HepG2 (cell line): ENCODE results near the gene ABCA3. TPM values are rescaled to one million over a fixed set of nuclear protein-coding genes. Genes with fewer than 3 reads are reported as not detected.

Source experiments
- ATAC-seq: fragments of 200-7000 bp; cut with Tn5 transposase; 3 replicates; pipeline ENCODE4 v1.9.1; 2020; ENCODE audit warnings: mild to moderate bottlenecking, moderate library complexity
- BruUV-seq: library from RNA; stranded (reverse); fragments of 400-500 nt; replicated peaks from 2 replicates; lab custom pipeline; 2021; lab: Mats Ljungman, UMichigan
- CTCF ChIA-PET: fragments of 300-600 bp; formaldehyde crosslinking; extraction: SDS; loops from one replicate; lab custom pipeline; 2021; ENCODE audit warnings: low total read pairs, inconsistent platforms, low intra/inter-chr PET ratio; lab: Yijun Ruan, JAX
- POLR2A ChIA-PET: fragments of 350-600 bp; sonication (Branson Sonifier 250); formaldehyde crosslinking; loops from one replicate; lab custom pipeline; 2020; ENCODE audit warnings: antibody characterized with exemption, inconsistent platforms; lab: Yijun Ruan, JAX
- DNase-seq: peaks from one replicate; pipeline ENCODE4 v3.0.0-alpha.2; 2015; ENCODE audit warnings: low spot score
- FAIRE-seq: peaks from 3 replicates; lab custom pipeline; 2011; peaks lifted over from hg19 to GRCh38; lab: Jason Lieb, UNC
- H2AFZ ChIP-seq: one replicate; pipeline ENCODE4 v1.6.1; 2011; ENCODE audit warnings: low read length, inconsistent platforms
- H3K27ac ChIP-seq: fragments of 300-600 bp; 3 replicates; pipeline ENCODE4 v1.8.0; 2011; ENCODE audit warnings: mixed run types, mild to moderate bottlenecking, mixed read lengths, low read length, inconsistent platforms; ENCODE audit not compliant: insufficient read depth; ENCODE audit errors: extremely low read length
- H3K27me3 ChIP-seq, 2 experiments: fragments of 200-600 bp in 1 of 2; 2 replicates in 1 of 2; 3 replicates in 1 of 2; pipeline versions ENCODE4 v1.6.0 to v1.8.0; 2011; ENCODE audit warnings: low read length in 2 of 2, mild to moderate bottlenecking in 2 of 2, moderate library complexity in 2 of 2, inconsistent platforms in 1 of 2; ENCODE audit not compliant: insufficient read depth in 2 of 2, control insufficient read depth in 1 of 2
- H3K36me3 ChIP-seq, 2 experiments: fragments of 200-600 bp in 1 of 2; replicated peaks in 1 of 2; 2 replicates in 1 of 2; 3 replicates in 1 of 2; pipeline versions ENCODE4 v1.5.1 to v1.8.0; 2011; ENCODE audit warnings: low read length in 2 of 2, inconsistent platforms in 1 of 2; ENCODE audit not compliant: insufficient read depth in 2 of 2, control insufficient read depth in 1 of 2
- H3K4me1 ChIP-seq: 2 replicates; pipeline ENCODE4 v1.5.1; 2012; ENCODE audit warnings: low read length, inconsistent platforms; ENCODE audit not compliant: insufficient read depth
- H3K4me2 ChIP-seq: 2 replicates; pipeline ENCODE4 v1.6.0; 2011; ENCODE audit warnings: low read depth, low read length, inconsistent platforms
- H3K4me3 ChIP-seq, 3 experiments: fragments of 200-600 bp in 1 of 3; sonication (generic), shearing (Covaris generic) in 1 of 3; replicated peaks in 1 of 3; 2 replicates each; pipeline ENCODE4 v1.5.1; 2011 to 2016; ENCODE audit warnings: low read length in 3 of 3, inconsistent platforms in 2 of 3, low read depth in 2 of 3, mild to moderate bottlenecking in 2 of 3, control low read depth in 1 of 3, mixed read lengths in 1 of 3; ENCODE audit not compliant: insufficient read depth in 1 of 3
- H3K79me2 ChIP-seq: one replicate; pipeline ENCODE4 v1.6.1; 2011; ENCODE audit warnings: low read length, inconsistent platforms; ENCODE audit not compliant: insufficient read depth
- H3K9ac ChIP-seq: 2 replicates; pipeline ENCODE4 v1.6.0; 2011; ENCODE audit warnings: mild to moderate bottlenecking, low read depth, low read length, inconsistent platforms; ENCODE audit not compliant: insufficient read depth
- H3K9me3 ChIP-seq: 2 replicates; pipeline ENCODE4 v1.5.1; 2012; ENCODE audit warnings: mild to moderate bottlenecking, low read length
- H4K20me1 ChIP-seq: 2 replicates; pipeline ENCODE4 v1.6.0; 2011; ENCODE audit warnings: inconsistent platforms, mild to moderate bottlenecking, low read length, moderate library complexity; ENCODE audit not compliant: insufficient read depth
- DMAP1 ChIP-seq: IDR thresholded peaks from 2 replicates; pipeline ENCODE4 v1.6.1; 2016
- GMEB2 ChIP-seq: IDR thresholded peaks from 2 replicates; pipeline ENCODE4 v1.6.1; 2016; ENCODE audit warnings: missing biosample characterization, missing genetic modification reagents, low read depth
- KDM3A ChIP-seq: IDR thresholded peaks from 2 replicates; pipeline ENCODE4 v1.6.1; 2018; ENCODE audit warnings: low read depth, missing compliant biosample characterization
- NR2C2 ChIP-seq: sonication (generic); formaldehyde crosslinking; IDR thresholded peaks from 2 replicates; pipeline ENCODE4 v1.4.0; 2020; ENCODE audit warnings: missing genetic modification reagents, mild to moderate bottlenecking, moderate library complexity, borderline replicate concordance
- ONECUT2 ChIP-seq: sonication (generic); formaldehyde crosslinking; IDR thresholded peaks from 2 replicates; pipeline ENCODE4 v1.4.0; 2020; ENCODE audit warnings: missing genetic modification reagents
- YEATS2 ChIP-seq: sonication (generic); formaldehyde crosslinking; IDR thresholded peaks from 2 replicates; pipeline ENCODE4 v1.4.0; 2020; ENCODE audit warnings: missing genetic modification reagents, borderline replicate concordance
- WGBS: methylation state at CpG from one replicate; pipeline ENCODE4 v1.1.6; 2017; ENCODE audit warnings: low lambda C conversion rate; 5-methylcytosine and 5-hydroxymethylcytosine counted together
- in situ Hi-C: cut with HindIII; loops from 2 replicates; pipeline ENCODE4 v1.10.0; 2017; ENCODE audit warnings: low pct_unique_long_range_greater_than_20kb; ENCODE audit not compliant: extremely low pct_ligation_motif_present
- intact Hi-C: fragments of 100-400 bp; cut with micrococcal nuclease; formaldehyde crosslinking; loops from one replicate; pipeline ENCODE4 v1.10.0; 2022; ENCODE audit not compliant: unreplicated experiment
- polyA plus RNA-seq, 8 experiments: library from polyadenylated mRNA; depleted of rRNA in 3 of 8; stranded (reverse) in 7 of 8; unstranded in 1 of 8; fragments of >200 nt; fragmentation: Illumina TruSeq in 4 of 8; extraction: Trizol in 4 of 8; gene quantifications; 2 replicates each; pipeline versions ENCODE4 v1.2.1 to v1.2.3, GENCODE V29; 2011 to 2016; ENCODE audit warnings: low read depth in 4 of 8, missing spikeins in 1 of 8, mixed read lengths in 1 of 8; ENCODE audit not compliant: insufficient read depth in 1 of 8
- total RNA-seq, 5 experiments: library from RNA; depleted of rRNA; stranded (reverse); fragments of >200 nt; fragmentation: Illumina TruSeq; extraction: Trizol; gene quantifications; 2 replicates each; pipeline ENCODE4 v1.2.3, GENCODE V29; 2016; ENCODE audit warnings: low read depth in 1 of 5
- TF ChIP-seq, protein P1 (sequence below): sonication (generic); formaldehyde crosslinking; conservative IDR thresholded peaks from 2 replicates; pipeline ENCODE4 v1.8.0; 2022; ENCODE audit warnings: low read depth, missing genetic modification reagents

ABCA3 gene
- total and polyA plus RNA-seq, 2 of the 13 experiments (the other 11 are each of a cell fraction or from before 2014, with no cell fraction given), result 0.60 to 1.5 TPM

- DNase-seq (no peak), ATAC-seq (no peak), FAIRE-seq (no peak)
- Histone ChIP-seq H3K4me2 (no peak overlapping the region), H2AFZ (no peak overlapping the region), H3K9ac (no peak overlapping the region), H3K4me1 (peaks cover 3% of the 10 kb centered on the region; the same call in 1 of the 2 replicates), H3K27me3 (peaks cover 31 to 86% of the 10 kb centered on the region in 2 experiments; a peak in 4 of 5 replicates), H3K27ac (no peak overlapping the region), H3K9me3 (no peaks in the 10 kb centered on the region), H4K20me1 (no peaks in the 10 kb centered on the region), H3K79me2 (no peaks in the 10 kb centered on the region), H3K4me3 (no peak overlapping the region), H3K36me3 (no peaks in the 10 kb centered on the region)
- TF ChIP-seq GMEB2 (no peak), YEATS2 (CRISPR knock-in tag) (no peak), ONECUT2 (CRISPR knock-in tag) (no peak), DMAP1 (no peak), KDM3A (no peak), NR2C2 (no peak)
- TF ChIP-seq, protein P1, sequence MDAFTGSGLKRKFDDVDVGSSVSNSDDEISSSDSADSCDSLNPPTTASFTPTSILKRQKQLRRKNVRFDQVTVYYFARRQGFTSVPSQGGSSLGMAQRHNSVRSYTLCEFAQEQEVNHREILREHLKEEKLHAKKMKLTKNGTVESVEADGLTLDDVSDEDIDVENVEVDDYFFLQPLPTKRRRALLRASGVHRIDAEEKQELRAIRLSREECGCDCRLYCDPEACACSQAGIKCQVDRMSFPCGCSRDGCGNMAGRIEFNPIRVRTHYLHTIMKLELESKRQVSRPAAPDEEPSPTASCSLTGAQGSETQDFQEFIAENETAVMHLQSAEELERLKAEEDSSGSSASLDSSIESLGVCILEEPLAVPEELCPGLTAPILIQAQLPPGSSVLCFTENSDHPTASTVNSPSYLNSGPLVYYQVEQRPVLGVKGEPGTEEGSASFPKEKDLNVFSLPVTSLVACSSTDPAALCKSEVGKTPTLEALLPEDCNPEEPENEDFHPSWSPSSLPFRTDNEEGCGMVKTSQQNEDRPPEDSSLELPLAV (CRISPR knock-in tag), result no peak
- BruUV-seq, result no TSS peak
- ChIA-PET CTCF (no interaction called here), POLR2A (no interaction called here)
- 8% methylated on average over 4 of the region's 26 CpGs for WGBS
- intact Hi-C loops (no loop called here), in situ Hi-C loops (no loop called here)
Observed at GRCh38 chr16:2282866-2283555, 57.5 kb downstream of the ABCA3 start.
